Sigmoid colon (tissue), 7 donors: ENCODE measurements around the gene ALX4. TPM values are rescaled to one million over a fixed set of nuclear protein-coding genes. Genes with fewer than 3 reads are reported as not detected.

Experiments used
- DNase-seq: peaks from one replicate; pipeline ENCODE4 v3.0.0-alpha.2; 2019
- H3K27ac ChIP-seq, 4 donors: fragments of 200-600 bp; sonication (generic); one replicate each; pipeline ENCODE4 v1.5.1; 2016 to 2019; ENCODE audit warnings: mild to moderate bottlenecking in 1 of 4
- H3K27me3 ChIP-seq, 3 donors: fragments of 200-600 bp; sonication (generic); one replicate each; pipeline ENCODE4 v1.5.1; 2019; ENCODE audit warnings: mild to moderate bottlenecking in 1 of 3
- H3K36me3 ChIP-seq, 4 donors: fragments of 200-600 bp; sonication (generic); one replicate each; pipeline ENCODE4 v1.5.1; 2016 to 2019
- H3K4me1 ChIP-seq, 4 donors: fragments of 200-600 bp; sonication (generic); one replicate each; pipeline ENCODE4 v1.5.1; 2017 to 2019
- H3K4me3 ChIP-seq, 4 donors: fragments of 200-600 bp; sonication (generic); one replicate each; pipeline ENCODE4 v1.5.1; 2017 to 2019; ENCODE audit warnings: mild to moderate bottlenecking in 2 of 4, moderate library complexity in 1 of 4
- H3K9me3 ChIP-seq, 4 donors: fragments of 200-600 bp in 3 of 4; sonication (generic) in 3 of 4; one replicate each; pipeline versions ENCODE4 v1.5.1 to v1.6.1; 2013 to 2019
- CTCF ChIP-seq, 4 experiments: fragments of 450-650 bp in 3 of 4; fragments of 200-600 bp in 1 of 4; IDR thresholded peaks; one replicate each; pipeline ENCODE4 v1.5.1; 2016 to 2019; ENCODE audit warnings: antibody characterized with exemption in 4 of 4, mild to moderate bottlenecking in 3 of 4, moderate library complexity in 2 of 4
- EP300 ChIP-seq, 4 donors: sonication (generic); formaldehyde crosslinking; IDR thresholded peaks; one replicate each; pipeline ENCODE4 v1.6.1; 2017; ENCODE audit warnings: antibody characterized with exemption in 4 of 4
- POLR2A ChIP-seq, 2 donors: fragments of 450-650 bp; IDR thresholded peaks; one replicate each; pipeline ENCODE4 v1.6.1; 2016; ENCODE audit warnings: antibody characterized with exemption in 2 of 2, mild to moderate bottlenecking in 2 of 2, moderate library complexity in 2 of 2
- POLR2AphosphoS5 ChIP-seq, 4 donors: sonication (generic); formaldehyde crosslinking; IDR thresholded peaks; one replicate each; pipeline ENCODE4 v1.6.1; 2017; ENCODE audit warnings: antibody characterized with exemption in 4 of 4
- WGBS, 2 donors: extraction: QIAGEN DNeasy Blood & Tissue Kit; methylation state at CpG; one replicate each; pipeline ENCODE4 v1.1.7; 2013; 5-methylcytosine and 5-hydroxymethylcytosine counted together
- intact Hi-C: fragments of 100-400 bp; cut with DNase I; formaldehyde crosslinking; loops from one replicate; pipeline ENCODE4 v1.15.1; 2023
- polyA plus RNA-seq, 3 donors: library from polyadenylated mRNA; stranded (reverse); fragments of 200-250 nt; gene quantifications; one replicate each; pipeline ENCODE4 v1.2.3, GENCODE V29; 2013
- total RNA-seq, 4 donors: library from RNA; depleted of rRNA; stranded (reverse); fragments of >200 nt; gene quantifications; one replicate each; pipeline ENCODE4 v1.1.0, GENCODE V29; 2016
- donor health status: healthy with polysubstance abuse.
- donor health status: Bipolar disorder and iron deficiency.
- donor health status: healthy.

The ALX4 gene
- total and polyA plus RNA-seq, 7 donors = not detected

- TF ChIP-seq POLR2A (IDR thresholded peaks at IDR 0.05) = no peak
- no peak overlapping the region for H3K4me3 ChIP-seq
- H3K36me3 ChIP-seq = no peaks in the 10 kb centered on the region
- no peaks in the 10 kb centered on the region for H3K9me3 ChIP-seq
- no peaks in the 10 kb centered on the region for H3K27me3 ChIP-seq
- no peak overlapping the region for H3K27ac ChIP-seq
- H3K4me1 ChIP-seq = peaks cover 0 to 12% (median 6%) of the 10 kb centered on the region in 4 donors
- no peak for DNase-seq
- intact Hi-C loops = no loop called here
Measured at GRCh38 chr11:44223238-44223637, 86.7 kb downstream of the ALX4 start.

DNA sequence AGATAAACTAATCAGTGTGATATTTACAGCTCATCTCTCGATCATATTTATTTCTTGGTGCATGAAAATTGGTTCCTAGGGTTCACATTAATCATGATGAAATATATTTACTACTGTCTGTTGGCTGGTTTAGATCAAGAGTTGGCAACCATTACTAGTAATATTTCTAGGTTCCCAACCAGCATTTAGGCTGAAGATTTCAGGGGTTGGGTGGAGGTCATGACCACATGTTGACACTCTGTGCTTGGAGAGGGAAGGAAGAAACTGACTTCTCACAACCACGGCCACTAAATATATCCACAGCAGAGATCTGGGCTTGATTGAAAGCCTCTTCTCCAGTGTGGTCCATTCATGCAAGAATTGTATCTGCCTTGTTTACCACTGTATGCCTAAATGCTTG is 87.9 kb downstream of the ALX4 start:
- intact Hi-C loops = no loop called here
- no peaks in the 10 kb centered on the region for H3K9me3 ChIP-seq
- H3K27me3 ChIP-seq = no peaks in the 10 kb centered on the region
- peaks cover 0 to 3% (median 0%) of the 10 kb centered on the region in 4 donors for H3K36me3 ChIP-seq
- WGBS, 2 donors = 80 to 89% methylated on average over 2 of the region's 2 CpGs
- H3K4me3 ChIP-seq = no peak overlapping the region
- DNase-seq = no peak
- peaks cover 0 to 12% (median 6%) of the 10 kb centered on the region in 4 donors for H3K4me1 ChIP-seq
- TF ChIP-seq POLR2A (IDR thresholded peaks at IDR 0.05) (no peak), POLR2AphosphoS5 (IDR thresholded peaks at IDR 0.05) (no peak), CTCF (IDR thresholded peaks at IDR 0.05) (no peak), EP300 (IDR thresholded peaks at IDR 0.05) (no peak)
- no peak overlapping the region for H3K27ac ChIP-seq

DNA sequence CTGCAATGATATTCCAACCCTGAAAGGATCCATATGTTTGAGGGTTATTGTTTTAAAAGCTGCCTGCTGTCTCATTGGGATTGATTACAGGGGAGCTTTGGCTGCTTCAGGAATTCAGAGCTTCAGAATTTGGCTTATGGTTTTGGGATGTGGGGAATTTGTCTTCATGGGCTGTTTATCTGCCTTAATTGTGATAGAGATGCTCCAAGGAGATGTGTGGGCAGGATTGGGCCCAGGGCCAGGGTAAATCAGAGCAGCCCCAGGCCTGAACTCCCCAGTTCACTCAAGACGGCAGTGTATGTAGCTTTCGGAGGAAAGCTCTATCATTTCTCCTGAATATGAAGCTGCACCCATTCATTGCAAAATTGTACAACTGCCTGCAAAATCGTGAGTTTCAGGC is 88.5 kb downstream of the ALX4 start:
- TF ChIP-seq POLR2A (IDR thresholded peaks at IDR 0.05) = no peak
- no peak for TF ChIP-seq POLR2AphosphoS5 (IDR thresholded peaks at IDR 0.05)
- no peak for TF ChIP-seq EP300 (IDR thresholded peaks at IDR 0.05)
- no peak for TF ChIP-seq CTCF (IDR thresholded peaks at IDR 0.05)
- intact Hi-C loops = no loop called here
- no peaks in the 10 kb centered on the region for H3K9me3 ChIP-seq
- WGBS, 2 donors = 81 to 89% methylated on average over 3 of the region's 3 CpGs
- H3K36me3 ChIP-seq = peaks cover 0 to 3% (median 0%) of the 10 kb centered on the region in 4 donors
- H3K27me3 ChIP-seq = no peaks in the 10 kb centered on the region
- peaks cover 0 to 12% (median 6%) of the 10 kb centered on the region in 4 donors for H3K4me1 ChIP-seq
- no peak for DNase-seq
- H3K27ac ChIP-seq = no peak overlapping the region
- H3K4me3 ChIP-seq = no peak overlapping the region

DNA sequence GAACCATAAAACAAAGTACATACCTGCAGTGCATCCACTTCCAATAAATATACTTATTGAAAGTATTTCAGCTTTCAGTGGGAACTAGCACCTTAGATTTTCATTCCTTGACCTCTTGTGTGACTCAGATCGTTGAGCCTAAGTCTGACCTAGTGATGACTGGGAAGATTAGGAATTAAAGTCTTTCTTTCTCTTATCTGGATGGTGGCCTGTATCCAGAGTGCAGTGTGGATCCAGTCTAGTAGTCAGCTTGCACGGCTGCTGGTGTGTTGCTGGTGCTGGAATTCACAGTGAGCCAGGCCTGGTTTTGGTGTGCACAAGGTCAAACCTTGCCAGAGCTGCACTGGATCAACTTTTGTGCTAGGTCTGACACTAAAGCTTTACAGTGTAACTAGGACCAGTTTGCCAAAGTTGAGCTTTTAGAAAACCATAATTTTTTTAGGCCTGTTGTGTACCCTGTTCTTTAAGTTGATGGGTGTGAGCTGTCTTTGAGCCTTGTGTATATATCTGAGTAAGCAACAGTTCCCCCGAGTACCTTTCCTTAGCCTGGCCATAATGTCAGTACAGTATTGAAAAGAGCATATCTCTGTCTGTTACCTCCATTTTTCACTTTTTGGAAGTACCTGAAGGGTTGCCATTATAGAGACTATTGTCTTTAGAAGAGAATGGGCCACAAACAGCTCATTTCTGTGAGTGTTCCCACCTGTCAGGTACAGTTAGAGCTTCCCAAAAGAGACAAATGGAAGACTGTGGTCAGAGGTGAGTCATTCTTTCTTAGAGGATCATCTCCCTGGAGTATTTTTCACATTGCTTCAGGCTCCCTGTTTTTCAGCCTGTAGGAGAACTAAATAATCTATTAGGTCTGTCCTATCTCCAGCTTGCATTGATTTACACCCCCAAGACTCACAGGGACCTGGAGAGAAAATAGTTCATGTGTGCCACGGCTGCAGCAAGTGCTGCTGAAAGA is 89.8 kb downstream of the ALX4 start:
- no peak overlapping the region for H3K27ac ChIP-seq
- H3K4me3 ChIP-seq = no peak overlapping the region
- intact Hi-C loops = no loop called here
- H3K36me3 ChIP-seq = peaks cover 0 to 3% (median 0%) of the 10 kb centered on the region in 4 donors
- H3K9me3 ChIP-seq = no peaks in the 10 kb centered on the region
- no peak for TF ChIP-seq CTCF (IDR thresholded peaks at IDR 0.05)
- no peak for TF ChIP-seq EP300 (IDR thresholded peaks at IDR 0.05)
- TF ChIP-seq POLR2AphosphoS5 (IDR thresholded peaks at IDR 0.05) = no peak
- no peak for TF ChIP-seq POLR2A (IDR thresholded peaks at IDR 0.05)
- H3K4me1 ChIP-seq = peaks cover 0 to 12% (median 6%) of the 10 kb centered on the region in 4 donors
- no peak for DNase-seq
- no peaks in the 10 kb centered on the region for H3K27me3 ChIP-seq
- 91 to 95% methylated on average over 4 of the region's 4 CpGs for WGBS, 2 donors

GRCh38 chr11:44217432-44217831 is 92.5 kb downstream of the ALX4 start:
- 84 to 92% methylated on average over 1 of the region's 1 CpG for WGBS, 2 donors
- Histone ChIP-seq H3K4me3 (no peak overlapping the region), H3K4me1 (peaks cover 0 to 12% (median 6%) of the 10 kb centered on the region in 4 donors), H3K9me3 (no peaks in the 10 kb centered on the region), H3K27me3 (no peaks in the 10 kb centered on the region), H3K27ac (no peak overlapping the region), H3K36me3 (peaks cover 0 to 3% (median 0%) of the 10 kb centered on the region in 4 donors)
- intact Hi-C loops = no loop called here
- no peak for DNase-seq
- TF ChIP-seq POLR2A (IDR thresholded peaks at IDR 0.05) = no peak
- no peak for TF ChIP-seq CTCF (IDR thresholded peaks at IDR 0.05)
- TF ChIP-seq POLR2AphosphoS5 (IDR thresholded peaks at IDR 0.05) = no peak
- no peak for TF ChIP-seq EP300 (IDR thresholded peaks at IDR 0.05)
